ENCODE results near the gene CDC42BPG.
"Not testable (repeated sequence)": the region's sequence is repeated elsewhere in the genome, so short reads cannot be mapped to it uniquely, and the experiment has no call there.

Gene CDC42BPG

GRCh38 chr11:64834031-64834722 lies 10.3 kb downstream of the CDC42BPG start:
- DNase-seq, result no peak

DNA sequence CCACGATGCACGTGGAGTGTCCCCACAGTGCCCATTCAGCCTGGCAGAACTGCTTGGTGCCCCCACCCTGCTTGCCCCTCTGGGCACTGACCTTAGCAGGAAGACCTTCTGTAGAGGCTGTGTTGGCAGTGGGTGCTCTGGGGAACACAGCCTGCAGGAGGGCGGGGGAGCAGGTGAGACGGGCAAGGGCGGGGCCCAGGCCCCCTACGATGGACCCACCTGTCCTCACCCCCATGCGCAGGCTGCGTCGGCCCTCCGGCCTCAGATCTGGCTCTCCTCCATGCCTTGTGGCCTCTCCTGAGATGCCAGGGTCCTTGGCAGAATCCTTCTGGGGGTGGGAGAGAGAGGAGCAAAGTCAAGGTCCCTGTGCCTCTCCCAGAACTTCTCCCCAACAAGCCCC lies 10.9 kb downstream of the CDC42BPG start:
- no peak for DNase-seq

- DNase-seq, result no peak
Observed at GRCh38 chr11:64833198-64833502, 11.3 kb downstream of the CDC42BPG start.

DNA sequence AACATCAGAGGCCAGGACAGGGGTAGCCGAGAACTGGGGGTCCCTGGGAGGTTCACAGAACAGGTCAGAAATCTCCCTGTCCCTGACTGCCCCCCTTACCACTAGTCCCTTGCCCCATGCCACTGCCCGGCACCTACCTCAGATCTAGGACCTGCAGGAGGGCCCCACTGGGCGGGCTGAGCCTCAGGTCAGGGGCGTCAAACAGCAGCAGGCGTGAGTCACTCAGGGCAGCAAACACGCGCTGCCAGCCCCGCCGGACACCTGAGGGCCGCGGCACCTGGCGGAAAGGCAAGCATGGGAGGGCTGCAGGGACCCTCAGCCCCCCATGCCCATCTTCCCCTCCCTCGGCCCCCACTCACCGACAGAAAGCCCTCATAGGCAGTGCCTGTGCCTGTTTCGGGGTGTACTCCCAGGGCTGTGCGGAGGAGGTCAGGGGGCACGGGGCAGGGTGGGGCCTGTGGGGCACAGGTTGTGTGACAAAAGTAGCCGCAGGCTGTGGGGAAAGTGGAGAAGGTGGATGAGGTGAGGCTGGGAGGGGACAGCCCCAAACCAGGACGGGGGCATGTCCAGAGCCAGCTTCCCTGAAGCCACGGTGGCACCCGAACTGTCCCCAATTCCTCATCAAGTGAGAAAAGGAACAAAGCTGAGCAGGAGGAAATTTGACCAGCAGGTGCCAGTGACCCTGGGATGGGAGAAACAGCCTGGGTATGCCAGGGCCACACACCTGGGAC lies 11.8 kb downstream of the CDC42BPG start:
- DNase-seq, result no peak

GRCh38 chr11:64831411-64831891 lies 13.0 kb downstream of the CDC42BPG start:
- no peak for DNase-seq

DNA sequence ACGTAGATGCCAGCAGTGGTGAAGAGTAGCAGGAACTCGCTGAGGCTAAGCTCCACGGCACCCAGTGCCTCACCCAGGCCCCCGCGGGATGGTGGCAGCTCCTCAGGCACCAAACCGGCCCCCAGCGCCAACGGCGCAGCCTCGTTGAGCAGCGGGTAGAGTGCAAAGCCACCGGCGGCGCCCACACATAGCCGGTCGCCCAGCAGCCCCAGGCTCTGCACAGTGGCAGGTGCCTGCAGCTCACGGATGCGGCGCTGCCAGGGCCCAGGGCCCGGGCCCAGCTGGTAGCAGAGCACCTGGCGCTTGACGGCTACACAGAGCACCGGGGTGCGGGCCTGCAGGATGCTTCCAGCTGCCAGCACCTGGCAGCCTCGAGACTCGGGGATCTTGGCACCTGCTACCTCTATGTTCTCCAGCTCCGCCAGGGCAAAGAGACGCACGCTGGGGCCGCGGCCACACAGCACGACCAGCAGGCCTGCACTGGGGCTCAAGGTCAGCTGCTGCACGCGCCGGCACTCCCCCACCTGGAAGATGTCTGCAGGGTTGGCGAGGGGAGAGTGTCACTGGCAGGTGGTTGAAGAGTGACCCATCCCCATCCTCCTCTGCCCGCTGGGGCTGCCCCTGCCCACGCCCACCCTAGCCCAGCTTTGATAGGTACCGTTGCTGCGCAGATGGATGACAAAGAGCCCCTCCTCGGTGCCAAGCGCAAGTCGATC lies 14.8 kb downstream of the CDC42BPG start:
- DNase-seq, result no peak

DNA sequence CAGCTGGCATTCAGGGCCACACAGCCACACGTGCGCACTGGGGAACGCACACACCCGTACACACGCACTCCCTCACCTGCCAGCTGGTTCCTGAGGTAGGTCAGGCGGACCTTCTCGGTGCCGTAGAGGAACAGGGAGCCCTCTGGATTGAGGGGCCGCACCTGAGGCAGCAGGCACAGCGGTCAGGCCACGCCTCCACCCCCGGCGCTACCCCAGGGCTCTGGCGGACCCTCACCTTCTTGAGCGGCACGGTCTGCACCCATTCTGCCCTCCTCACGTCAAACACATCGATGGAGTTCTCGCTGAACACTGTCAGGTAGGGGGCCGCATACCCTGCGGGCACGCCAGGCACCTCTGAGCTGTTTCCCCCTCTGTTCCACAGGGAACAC lies 17.0 kb downstream of the CDC42BPG start:
- no peak for DNase-seq

GRCh38 chr11:64826578-64827450 lies 17.6 kb downstream of the CDC42BPG start:
- no peak for DNase-seq

- DNase-seq, result no peak
Observed at GRCh38 chr11:64826062-64826461, 18.4 kb downstream of the CDC42BPG start.

- DNase-seq, result no peak
Observed at GRCh38 chr11:64823568-64824119, 20.8 kb downstream of the CDC42BPG start.

GRCh38 chr11:64817476-64817875 lies 27.0 kb downstream of the CDC42BPG start:
- DNase-seq, result no peak

GRCh38 chr11:64815433-64815832 lies 29.0 kb downstream of the CDC42BPG start:
- DNase-seq, result not testable (repeated sequence)

DNA sequence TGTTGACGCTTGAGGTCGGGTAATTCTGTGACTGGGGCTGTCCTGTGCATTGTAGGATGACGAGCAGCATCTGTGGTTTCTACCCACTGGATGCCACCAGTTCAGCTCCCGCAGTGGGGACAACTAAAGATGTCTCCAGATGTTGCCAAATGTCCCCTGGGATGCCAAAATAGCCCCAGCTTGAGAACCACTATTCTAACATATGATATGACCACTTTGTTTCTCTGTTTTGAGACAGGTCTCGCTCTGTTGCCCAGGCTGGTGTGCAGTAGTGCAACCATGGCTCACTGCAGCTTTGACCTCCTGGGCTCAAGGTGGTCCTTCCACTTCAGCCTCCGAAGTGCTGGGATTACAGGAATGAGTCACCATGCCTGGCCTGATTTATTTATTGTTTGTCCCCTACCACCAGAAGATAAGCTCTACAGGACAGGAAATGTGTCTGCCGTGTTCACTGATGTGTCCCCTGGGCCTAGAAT lies 29.7 kb downstream of the CDC42BPG start:
- no peak for DNase-seq

DNA sequence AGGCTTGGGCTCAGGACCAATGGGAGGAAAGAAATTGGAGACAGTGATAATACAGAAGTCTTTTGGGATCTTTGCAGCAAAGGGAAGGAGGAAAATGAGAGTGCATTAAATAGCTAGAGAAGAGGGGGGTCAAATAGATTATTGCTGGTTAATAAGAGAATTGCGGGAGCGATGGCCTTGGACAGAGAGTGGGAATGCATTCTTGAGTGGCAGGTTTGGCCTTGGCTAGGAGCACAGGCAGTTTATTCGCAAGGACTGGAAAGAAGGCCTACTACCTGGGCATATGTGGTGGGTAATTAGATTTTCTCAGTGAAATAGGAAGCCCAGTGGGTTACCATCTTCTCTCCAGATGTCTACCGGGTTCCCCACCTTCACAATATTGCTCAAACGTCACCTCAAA lies 30.6 kb downstream of the CDC42BPG start:
- no peak for DNase-seq

GRCh38 chr11:64810891-64811272 lies 33.6 kb downstream of the CDC42BPG start:
- no peak for DNase-seq

DNA sequence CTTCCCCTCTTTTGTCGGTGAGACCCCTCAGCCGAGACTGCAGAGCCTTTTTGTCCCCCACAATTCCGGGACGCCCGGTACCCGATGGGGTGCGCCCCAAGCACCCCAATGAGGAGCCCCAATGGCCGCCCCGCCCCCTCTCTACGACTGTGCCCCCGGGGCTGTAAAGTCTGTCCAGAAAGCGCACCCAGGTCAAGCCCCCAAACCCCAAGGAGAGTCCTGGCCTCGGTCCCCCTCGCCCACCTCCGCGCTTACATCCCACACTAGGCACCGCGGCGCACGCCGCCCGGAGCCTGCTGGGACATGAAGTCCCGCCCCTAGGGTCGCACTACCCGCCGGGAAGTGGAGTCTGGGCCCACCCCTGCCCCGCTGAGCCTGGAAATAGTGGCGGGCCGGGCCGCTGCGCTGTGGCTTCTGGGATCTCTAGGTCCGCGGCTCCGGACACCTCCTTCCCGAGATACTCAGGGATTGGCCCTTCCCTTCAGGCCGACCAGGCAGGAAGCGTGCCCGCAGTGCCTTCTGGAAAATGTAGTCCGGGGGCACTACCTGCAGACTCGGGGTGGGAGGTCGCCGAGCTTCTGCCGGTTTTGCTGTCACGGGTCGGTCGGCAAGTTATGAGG lies 34.1 kb downstream of the CDC42BPG start, which contains the start of gene MEN1:
Gene MEN1, minus strand, starts transcription at position 281 of the 620 bp plus-strand sequence. CDS start 442 bp downstream, outside the sequence.
- DNase-seq, result peak; percentile 90 to 98

DNA sequence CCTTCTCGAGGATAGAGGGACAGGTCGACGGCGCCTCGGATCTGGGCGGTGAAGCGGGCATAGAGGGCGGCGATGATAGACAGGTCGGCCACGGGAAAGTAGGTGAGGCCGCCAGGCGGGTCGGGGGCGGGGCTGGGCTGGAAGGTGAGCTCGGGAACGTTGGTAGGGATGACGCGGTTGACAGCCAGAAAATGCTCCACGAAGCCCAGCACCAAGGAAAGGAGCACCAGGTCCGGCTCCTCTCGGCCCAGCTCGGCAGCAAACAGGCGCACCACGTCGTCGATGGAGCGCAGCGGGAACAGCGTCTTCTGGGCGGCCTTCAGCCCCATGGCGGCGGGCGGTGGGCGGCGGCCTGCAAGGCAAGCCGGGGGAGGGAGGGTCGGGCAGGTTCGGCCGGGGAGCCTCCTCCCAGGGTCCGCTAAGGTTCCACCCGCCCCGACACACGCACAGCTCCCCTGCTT lies 34.6 kb downstream of the CDC42BPG start:
- DNase-seq, result no peak

- DNase-seq, result no peak
Observed at GRCh38 chr11:64805481-64805880, 39.0 kb downstream of the CDC42BPG start.

GRCh38 chr11:64804346-64805210 lies 39.9 kb downstream of the CDC42BPG start:
- DNase-seq, result no peak

- DNase-seq, result no peak
Observed at GRCh38 chr11:64803846-64804345, 40.6 kb downstream of the CDC42BPG start.

Measured in NCI-H446 (cell line).